ENCODE data around the gene ACSF3. TPM values are rescaled to one million over a fixed set of nuclear protein-coding genes. Genes with fewer than 3 reads are reported as not detected.

ACSF3 gene
- total and polyA plus RNA-seq, 4 experiments from 2014 or later: 30.4 to 71.2 (median 50.0) TPM

DNA sequence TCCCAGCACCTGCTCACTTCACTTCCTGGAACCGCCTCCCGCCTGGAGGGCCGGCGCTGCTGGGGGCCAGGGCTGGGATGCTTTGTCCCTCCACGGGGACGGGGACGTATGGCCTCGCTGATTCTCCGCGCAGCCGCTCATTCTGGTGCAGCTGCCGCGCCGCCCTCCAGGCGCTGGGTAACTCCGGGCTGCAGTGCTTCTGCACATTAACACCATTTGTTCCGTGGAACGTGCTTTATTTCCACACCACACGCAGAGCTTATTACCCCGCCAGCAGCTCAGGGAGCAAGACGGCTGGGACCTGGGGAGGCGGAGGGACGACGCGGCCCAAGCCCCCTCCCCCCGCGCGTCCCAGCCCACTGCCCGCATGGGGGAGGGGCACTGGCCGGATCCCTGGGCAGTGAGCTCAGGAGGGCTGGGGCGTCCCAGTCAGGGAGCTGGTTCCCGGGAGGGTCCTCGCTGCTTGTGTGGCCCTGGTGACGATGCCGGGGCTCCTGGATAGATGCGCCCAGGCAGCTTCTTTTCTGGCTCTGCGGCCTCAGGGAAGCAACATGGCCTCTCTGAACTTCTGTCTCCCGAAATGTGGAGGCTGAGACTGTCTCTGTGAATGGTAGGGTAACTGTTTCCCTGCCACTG lies 45.4 kb upstream of the ACSF3 start:
- no peak overlapping the region for H3K4me3 ChIP-seq (ENCODE audit: low read length in 2 of 2)
- no peaks in the 10 kb centered on the region for H3K36me3 ChIP-seq (ENCODE audit: insufficient read depth, low read length)
- no peaks in the 10 kb centered on the region for H3K4me1 ChIP-seq (ENCODE audit: insufficient read depth, low read length)
- no peaks in the 10 kb centered on the region for H3K27me3 ChIP-seq (ENCODE audit: insufficient read depth, low read length)
- H3K27me3 Mint-ChIP-seq: no peaks in the 10 kb centered on the region
- intact Hi-C loops (cut with micrococcal nuclease): no loop called here
- no peak overlapping the region for H3K4me3 Mint-ChIP-seq
- H3K9me3 Mint-ChIP-seq: peaks cover 0 to 3% (median 0%) of the 10 kb centered on the region in 8 donors
- H3K27ac ChIP-seq (ENCODE audit: low read depth, low read length): no peak overlapping the region
- peak overlapping the region in 1 of 7 donors; percentile 47 for H3K27ac Mint-ChIP-seq
- CTCF ChIA-PET (ENCODE audit: partially characterized antibody): no interaction called here
- peak in 1 of 5 donors; percentile 34 for DNase-seq
- H3K9me3 ChIP-seq (ENCODE audit: control insufficient read depth in 1 of 2, low read length in 2 of 2): no peaks in the 10 kb centered on the region
- H3K4me1 Mint-ChIP-seq: peaks cover 0 to 4% (median 3%) of the 10 kb centered on the region in 4 donors
- H3K36me3 Mint-ChIP-seq: no peaks in the 10 kb centered on the region
- POLR2A ChIA-PET (ENCODE audit: partially characterized antibody): no interaction called here

DNA sequence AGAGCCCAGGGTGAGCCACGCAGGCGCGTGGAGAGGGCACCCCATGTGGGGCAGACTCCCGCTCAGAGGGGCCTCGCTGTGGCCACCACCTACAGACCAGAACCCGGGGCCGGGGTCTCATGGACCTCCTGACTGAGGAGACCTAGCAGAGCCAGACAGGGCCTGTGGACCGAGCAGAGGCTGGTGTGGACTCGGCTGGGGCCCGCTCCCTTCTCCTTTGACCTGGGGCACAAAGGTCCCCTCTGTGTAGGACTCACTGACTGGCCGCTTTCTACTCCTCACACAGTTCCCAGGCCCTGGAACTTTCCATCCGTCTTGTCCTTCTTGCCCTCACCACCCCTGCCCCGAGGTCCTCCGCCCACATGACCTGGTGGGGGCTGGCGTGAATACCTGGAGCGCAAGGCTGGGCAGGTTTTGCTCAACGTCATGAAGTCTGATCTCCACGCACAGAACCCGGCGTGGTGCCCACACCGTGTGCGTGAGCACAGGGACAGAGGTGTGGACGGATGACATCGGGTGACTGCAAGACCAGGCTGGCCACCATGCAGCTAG lies 44.7 kb upstream of the ACSF3 start:
- H3K4me1 ChIP-seq (ENCODE audit: insufficient read depth, low read length): no peaks in the 10 kb centered on the region
- H3K36me3 Mint-ChIP-seq: no peaks in the 10 kb centered on the region
- H3K27me3 ChIP-seq (ENCODE audit: insufficient read depth, low read length): no peaks in the 10 kb centered on the region
- H3K9me3 Mint-ChIP-seq: peaks cover 0 to 3% (median 0%) of the 10 kb centered on the region in 8 donors
- peaks cover 0 to 4% (median 3%) of the 10 kb centered on the region in 4 donors for H3K4me1 Mint-ChIP-seq
- no peak overlapping the region for H3K4me3 Mint-ChIP-seq
- H3K36me3 ChIP-seq (ENCODE audit: insufficient read depth, low read length): no peaks in the 10 kb centered on the region
- H3K4me3 ChIP-seq (ENCODE audit: low read length in 2 of 2): no peak overlapping the region
- intact Hi-C loops (cut with micrococcal nuclease): no loop called here
- CTCF ChIA-PET (ENCODE audit: partially characterized antibody): no interaction called here
- DNase-seq: no peak
- H3K27ac Mint-ChIP-seq: no peak overlapping the region
- no peaks in the 10 kb centered on the region for H3K9me3 ChIP-seq (ENCODE audit: control insufficient read depth in 1 of 2, low read length in 2 of 2)
- POLR2A ChIA-PET (ENCODE audit: partially characterized antibody): no interaction called here
- H3K27me3 Mint-ChIP-seq: no peaks in the 10 kb centered on the region
- no peak overlapping the region for H3K27ac ChIP-seq (ENCODE audit: low read depth, low read length)

DNA sequence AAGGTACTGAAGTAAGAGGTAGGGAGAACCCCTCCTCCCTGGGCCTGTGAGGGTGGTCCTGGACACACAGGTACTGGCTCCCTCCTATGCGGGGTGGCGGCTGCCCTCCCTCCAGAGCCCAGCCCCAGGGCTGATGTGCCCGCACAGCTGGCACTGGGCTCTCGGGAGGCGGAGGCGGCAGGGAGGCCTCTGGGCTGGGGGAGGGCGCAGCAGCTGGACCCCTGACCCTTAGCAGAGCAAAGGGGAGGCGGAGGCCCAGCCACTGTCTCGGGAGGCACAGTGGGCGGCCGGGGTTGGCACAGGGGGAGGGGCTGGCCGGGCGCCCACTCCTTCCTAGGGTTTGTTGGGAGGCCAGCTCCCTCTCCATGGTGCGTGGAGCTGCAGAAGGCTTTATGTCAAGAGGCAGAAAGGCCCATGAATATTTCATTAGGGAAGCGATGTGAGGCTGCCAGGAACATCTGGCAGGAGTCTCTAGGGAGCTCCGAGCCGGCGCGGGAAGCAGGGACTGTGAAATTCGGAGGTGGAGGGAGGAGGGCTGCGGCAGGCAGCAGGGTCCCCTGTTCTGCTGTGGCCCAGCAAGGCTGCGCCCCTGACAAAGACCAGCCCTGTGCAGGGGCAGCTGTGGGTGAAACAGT lies 44.1 kb upstream of the ACSF3 start:
- H3K4me3 ChIP-seq (ENCODE audit: low read length in 2 of 2): no peak overlapping the region
- Mint-ChIP-seq H3K36me3 (no peaks in the 10 kb centered on the region), H3K4me1 (peaks cover 0 to 4% (median 3%) of the 10 kb centered on the region in 4 donors), H3K4me3 (peak overlapping the region in 1 of 8 donors; percentile 26), H3K9me3 (peaks cover 0 to 3% (median 0%) of the 10 kb centered on the region in 8 donors), H3K27me3 (no peaks in the 10 kb centered on the region), H3K27ac (peak overlapping the region in 2 of 7 donors; percentile 72 to 74)
- intact Hi-C loops (cut with micrococcal nuclease): no loop called here
- no peaks in the 10 kb centered on the region for H3K9me3 ChIP-seq (ENCODE audit: control insufficient read depth in 1 of 2, low read length in 2 of 2)
- peak in 1 of 5 donors; percentile 32 for DNase-seq
- no peaks in the 10 kb centered on the region for H3K4me1 ChIP-seq (ENCODE audit: insufficient read depth, low read length)
- no peaks in the 10 kb centered on the region for H3K27me3 ChIP-seq (ENCODE audit: insufficient read depth, low read length)
- ChIA-PET CTCF (ENCODE audit: partially characterized antibody) (no interaction called here), POLR2A (ENCODE audit: partially characterized antibody) (no interaction called here)
- H3K36me3 ChIP-seq (ENCODE audit: insufficient read depth, low read length): no peaks in the 10 kb centered on the region
- H3K27ac ChIP-seq (ENCODE audit: low read depth, low read length): no peak overlapping the region

DNA sequence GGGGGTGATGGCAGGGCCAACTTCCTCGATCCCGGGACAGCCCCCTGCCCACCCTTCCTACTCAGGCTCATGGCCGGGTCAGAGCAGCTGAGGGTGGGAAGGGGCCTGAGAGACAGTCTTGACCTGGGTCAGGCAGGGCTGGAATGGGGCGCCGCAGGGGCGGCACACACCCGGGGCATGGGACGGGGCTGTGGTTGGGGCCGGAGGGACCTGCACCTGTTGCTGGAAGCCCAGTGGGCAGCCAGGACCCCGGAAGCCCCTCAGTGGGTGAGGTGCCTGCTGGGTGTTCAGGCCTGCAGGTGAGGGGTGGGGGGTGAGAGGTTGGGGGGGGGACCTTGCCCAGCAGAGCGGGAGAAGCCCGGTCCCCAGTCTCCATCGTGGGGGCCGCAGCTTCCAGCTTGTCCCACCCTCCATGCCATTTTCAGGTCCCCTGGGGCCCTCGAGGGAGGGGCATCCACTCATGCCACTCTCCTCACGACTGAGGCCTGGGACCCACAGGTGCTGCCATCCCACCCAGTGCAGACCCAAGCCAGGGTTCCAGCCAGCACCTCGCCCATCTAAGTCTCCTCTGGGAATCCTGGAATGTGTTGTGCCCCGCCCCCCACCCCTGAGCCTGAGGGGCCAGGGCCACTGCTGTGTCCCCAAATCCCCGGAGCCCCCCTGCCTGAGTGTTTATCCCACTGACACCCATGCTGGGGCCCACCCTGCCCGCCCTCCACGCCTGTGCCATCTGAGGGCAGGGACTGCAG lies 43.4 kb upstream of the ACSF3 start:
- H3K36me3 Mint-ChIP-seq: no peaks in the 10 kb centered on the region
- no peaks in the 10 kb centered on the region for H3K27me3 ChIP-seq (ENCODE audit: insufficient read depth, low read length)
- H3K27ac Mint-ChIP-seq: no peak overlapping the region

DNA sequence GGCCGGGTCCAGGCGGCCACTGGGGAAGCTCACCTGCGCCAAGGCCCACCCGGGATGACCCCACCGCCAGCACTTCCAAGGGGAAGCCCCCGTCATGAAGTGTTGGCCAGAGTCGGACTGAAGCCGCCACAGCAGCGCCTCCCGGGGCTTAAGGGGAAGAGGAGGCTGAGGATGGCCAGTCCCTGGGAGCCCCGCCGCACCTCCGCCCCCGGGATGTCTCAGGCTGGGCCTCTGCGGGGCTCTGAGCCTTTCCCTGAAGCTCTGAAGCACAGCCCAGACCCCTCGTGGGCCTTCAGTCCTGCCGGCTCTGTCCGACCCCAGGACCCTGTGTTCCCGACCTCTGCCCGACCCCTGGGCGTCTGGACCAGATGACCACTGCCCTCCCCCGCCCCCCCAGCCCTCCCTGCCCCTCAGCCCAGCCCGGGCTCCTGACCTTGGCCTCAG lies 42.8 kb upstream of the ACSF3 start:
- H3K4me3 Mint-ChIP-seq: no peak overlapping the region
- Histone ChIP-seq H3K27ac (ENCODE audit: low read depth, low read length) (no peak overlapping the region), H3K9me3 (ENCODE audit: control insufficient read depth in 1 of 2, low read length in 2 of 2) (no peaks in the 10 kb centered on the region), H3K4me3 (ENCODE audit: low read length in 2 of 2) (no peak overlapping the region), H3K4me1 (ENCODE audit: insufficient read depth, low read length) (no peaks in the 10 kb centered on the region), H3K36me3 (ENCODE audit: insufficient read depth, low read length) (no peaks in the 10 kb centered on the region), H3K27me3 (ENCODE audit: insufficient read depth, low read length) (no peaks in the 10 kb centered on the region)
- no peaks in the 10 kb centered on the region for H3K27me3 Mint-ChIP-seq
- POLR2A ChIA-PET (ENCODE audit: partially characterized antibody): no interaction called here
- peaks cover 0 to 4% (median 2%) of the 10 kb centered on the region in 4 donors for H3K4me1 Mint-ChIP-seq
- H3K36me3 Mint-ChIP-seq: no peaks in the 10 kb centered on the region
- DNase-seq: peak in 1 of 5 donors; percentile 3
- H3K27ac Mint-ChIP-seq: no peak overlapping the region
- intact Hi-C loops (cut with micrococcal nuclease): no loop called here
- peaks cover 0 to 2% (median 0%) of the 10 kb centered on the region in 8 donors for H3K9me3 Mint-ChIP-seq
- CTCF ChIA-PET (ENCODE audit: partially characterized antibody): no interaction called here

More for the DNA sequence above, 43.4 kb upstream of the ACSF3 start:
- intact Hi-C loops (cut with micrococcal nuclease): no loop called here
- H3K36me3 ChIP-seq (ENCODE audit: insufficient read depth, low read length): no peaks in the 10 kb centered on the region
- Mint-ChIP-seq H3K4me1 (peaks cover 0 to 4% (median 3%) of the 10 kb centered on the region in 4 donors), H3K4me3 (no peak overlapping the region), H3K9me3 (peaks cover 0 to 3% (median 0%) of the 10 kb centered on the region in 8 donors), H3K27me3 (no peaks in the 10 kb centered on the region)
- H3K4me1 ChIP-seq (ENCODE audit: insufficient read depth, low read length): no peaks in the 10 kb centered on the region
- ChIA-PET POLR2A (ENCODE audit: partially characterized antibody) (no interaction called here), CTCF (ENCODE audit: partially characterized antibody) (no interaction called here)
- DNase-seq: peak in 1 of 5 donors; percentile 8
- H3K4me3 ChIP-seq (ENCODE audit: low read length in 2 of 2): no peak overlapping the region
- no peak overlapping the region for H3K27ac ChIP-seq (ENCODE audit: low read depth, low read length)
- no peaks in the 10 kb centered on the region for H3K9me3 ChIP-seq (ENCODE audit: control insufficient read depth in 1 of 2, low read length in 2 of 2)

DNA sequence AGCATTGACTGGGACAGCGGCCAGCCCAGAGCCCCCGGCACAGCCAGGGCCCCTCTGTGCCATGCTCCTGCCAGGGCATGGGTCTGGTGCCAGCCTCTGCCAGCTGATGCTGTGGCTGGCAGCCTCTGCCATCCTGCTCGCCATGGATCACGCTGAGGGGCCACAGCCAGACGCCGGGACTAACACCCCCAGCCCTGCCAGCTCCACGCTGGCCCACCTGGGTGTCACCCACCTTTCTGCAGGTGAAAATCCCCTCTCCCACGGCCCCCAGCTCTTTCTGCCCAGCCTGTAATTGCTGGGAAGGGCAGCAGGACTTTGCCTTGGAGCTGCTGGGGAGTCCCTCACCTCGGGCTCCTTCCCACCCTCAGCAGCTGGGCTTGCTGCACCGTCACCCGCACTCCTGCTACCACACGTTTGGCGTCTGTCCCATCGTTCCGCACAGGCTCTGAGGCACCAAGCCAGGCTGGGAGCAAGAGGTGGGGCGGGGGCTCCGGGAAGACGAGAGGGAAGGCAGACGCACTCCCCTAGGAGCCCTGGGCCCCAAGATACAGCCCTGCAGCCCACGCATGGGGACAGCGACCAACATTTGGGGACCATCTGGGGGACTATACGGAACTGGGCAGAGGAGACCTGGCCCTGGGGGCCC lies 42.0 kb upstream of the ACSF3 start:
- ChIA-PET POLR2A (ENCODE audit: partially characterized antibody) (no interaction called here), CTCF (ENCODE audit: partially characterized antibody) (no interaction called here)
- intact Hi-C loops (cut with micrococcal nuclease): no loop called here
- H3K27me3 Mint-ChIP-seq: no peaks in the 10 kb centered on the region
- peak in 1 of 5 donors; percentile 8 for DNase-seq
- no peaks in the 10 kb centered on the region for H3K36me3 ChIP-seq (ENCODE audit: insufficient read depth, low read length)
- H3K4me1 ChIP-seq (ENCODE audit: insufficient read depth, low read length): no peaks in the 10 kb centered on the region
- H3K36me3 Mint-ChIP-seq: no peaks in the 10 kb centered on the region
- H3K9me3 ChIP-seq (ENCODE audit: control insufficient read depth in 1 of 2, low read length in 2 of 2): no peaks in the 10 kb centered on the region
- no peaks in the 10 kb centered on the region for H3K9me3 Mint-ChIP-seq
- no peaks in the 10 kb centered on the region for H3K27me3 ChIP-seq (ENCODE audit: insufficient read depth, low read length)
- peaks cover 0 to 4% (median 1%) of the 10 kb centered on the region in 4 donors for H3K4me1 Mint-ChIP-seq
- H3K27ac ChIP-seq (ENCODE audit: low read depth, low read length): no peak overlapping the region
- H3K4me3 ChIP-seq (ENCODE audit: low read length in 2 of 2): no peak overlapping the region
- H3K4me3 Mint-ChIP-seq: no peak overlapping the region
- no peak overlapping the region for H3K27ac Mint-ChIP-seq

All from CD4-positive, alpha-beta memory T cell (primary cell).